Pancreas (tissue), 10 donors: ENCODE measurements around the gene WDR83. TPM values are rescaled to one million over a fixed set of nuclear protein-coding genes. Genes with fewer than 3 reads are reported as not detected.
A peak's percentile ranks its signal among the peaks of the same experiment; 100 is the strongest.

Source experiments
- ATAC-seq, 4 donors: fragments of 200-7000 bp; cut with Tn5 transposase; one replicate each; pipeline versions ENCODE4 v1.8.0 to v1.9.1; 2020; ENCODE audit warnings: mild to moderate bottlenecking in 4 of 4, moderate library complexity in 4 of 4
- DNase-seq, 6 donors: peaks; one replicate each; pipeline ENCODE4 v3.0.0-alpha.2; 2020
- FAIRE-seq: peaks from 2 replicates; lab custom pipeline; 2012; peaks lifted over from hg19 to GRCh38; lab: Jason Lieb, UNC
- H3K27ac ChIP-seq, 4 donors: fragments of 200-600 bp; sonication (generic); 1 replicate in 3 of 4; 2 replicates in 1 of 4; pipeline versions ENCODE4 v1.5.0 to v1.8.0; 2020
- H3K27me3 ChIP-seq, 4 donors: fragments of 200-600 bp; one replicate each; pipeline ENCODE4 v1.8.0; 2021
- H3K36me3 ChIP-seq, 3 donors: fragments of 200-600 bp; sonication (generic) in 1 of 3; one replicate each; pipeline versions ENCODE4 v1.5.0 to v1.8.0; 2020 to 2021
- H3K4me1 ChIP-seq, 3 donors: fragments of 200-600 bp; one replicate each; pipeline ENCODE4 v1.8.0; 2021
- H3K4me3 ChIP-seq, 4 donors: fragments of 200-600 bp; sonication (generic) in 2 of 4; one replicate each; pipeline versions ENCODE4 v1.5.0 to v1.8.0; 2020 to 2021
- H3K9me3 ChIP-seq, 4 donors: fragments of 200-600 bp; one replicate each; pipeline ENCODE4 v1.8.0; 2021
- CTCF ChIP-seq, 4 donors: fragments of 200-600 bp; sonication (generic) in 3 of 4; IDR thresholded peaks; one replicate each; pipeline versions ENCODE4 v1.5.0 to v1.8.0; 2021; ENCODE audit warnings: antibody characterized with exemption in 4 of 4
- WGBS, 2 donors: extraction: QIAGEN DNeasy Blood & Tissue Kit; methylation state at CpG; one replicate each; pipeline ENCODE4 v1.1.7; 2013; 5-methylcytosine and 5-hydroxymethylcytosine counted together
- intact Hi-C, 3 donors: fragments of 100-400 bp; cut with DNase I; formaldehyde crosslinking; loops; one replicate each; pipeline versions ENCODE4 v1.11.1 to v1.14.2; 2022
- polyA plus RNA-seq, 2 donors: library from polyadenylated mRNA; stranded (reverse); fragments of 200-250 nt; gene quantifications; one replicate each; pipeline ENCODE4 v1.2.3, GENCODE V29; 2013
- total RNA-seq, 6 donors: library from RNA; stranded (reverse); fragmentation: NEBNext Ultra II Directional in 4 of 6; extraction: Animal tissue kit (Norgen Biotek cat#: 25700) in 4 of 6; gene quantifications; one replicate each; pipeline versions ENCODE4 v1.2.1 to v1.2.4, GENCODE V29; 2021 to 2023
- donor health status: healthy with polysubstance abuse.
- donor health status: DM: no; HTN: no; CAD: no; lungs with moderate emphysema.
- donor health status: DM: no; HTN: no; CAD: no.
- donor health status: control.
- donor health status: control.
- donor health status: Bipolar disorder and iron deficiency.
- donor health status: DM: yes; HTN: yes; CAD: no.
- donor health status: DM: no; HTN: no; CAD: no.
- donor health status: DM: no; HTN: no; CAD: no.
- donor health status: DM: yes; HTN: yes; CAD: no.

The WDR83 gene
- total and polyA plus RNA-seq, 8 donors: 3.5 to 28.1 (median 7.5) TPM

GRCh38 chr19:12647047-12647446 is 19.6 kb upstream of the WDR83 start:
- H3K36me3 ChIP-seq: no peaks in the 10 kb centered on the region
- FAIRE-seq: no peak
- WGBS, 2 donors: 50 to 56% methylated on average over 8 of the region's 8 CpGs
- peak in 2 of 6 donors; percentile 59 to 76 for DNase-seq
- H3K4me1 ChIP-seq: peaks cover 0 to 7% (median 6%) of the 10 kb centered on the region in 3 donors
- intact Hi-C loops: no loop called here
- peak overlapping the region in 1 of 4 donors; percentile 43 for H3K4me3 ChIP-seq
- no peak for TF ChIP-seq CTCF (IDR thresholded peaks at IDR 0.05)
- peak in 1 of 4 donors; percentile 2 for ATAC-seq
- no peaks in the 10 kb centered on the region for H3K9me3 ChIP-seq
- H3K27me3 ChIP-seq: no peaks in the 10 kb centered on the region
- H3K27ac ChIP-seq: no peak overlapping the region

GRCh38 chr19:12647490-12648071 is 19.0 kb upstream of the WDR83 start:
- 2 to 5% methylated on average over 27 to 31 of the region's 31 CpGs for WGBS, 2 donors
- DNase-seq (peak; percentile 72 to 94 (median 90)), FAIRE-seq (no peak), ATAC-seq (peak; percentile 94 to 98 (median 97))
- Histone ChIP-seq H3K4me3 (peak overlapping the region in 2 of 4 donors; percentile 36 to 43), H3K36me3 (no peaks in the 10 kb centered on the region), H3K27ac (no peak overlapping the region), H3K4me1 (peaks cover 0 to 7% (median 6%) of the 10 kb centered on the region in 3 donors), H3K9me3 (no peaks in the 10 kb centered on the region), H3K27me3 (no peaks in the 10 kb centered on the region)
- intact Hi-C loops: no loop called here
- TF ChIP-seq CTCF (IDR thresholded peaks at IDR 0.05): no peak

- ATAC-seq (peak; percentile 70 to 81 (median 76)), FAIRE-seq (no peak), DNase-seq (peak; percentile 23 to 79 (median 60))
- peak in 1 of 4 donors; percentile 16 for TF ChIP-seq CTCF (IDR thresholded peaks at IDR 0.05)
- no peaks in the 10 kb centered on the region for H3K9me3 ChIP-seq
- intact Hi-C loops: no loop called here
- WGBS, 2 donors: 4 to 6% methylated on average over 27 to 29 of the region's 29 CpGs
- peak overlapping the region in 2 of 4 donors; percentile 36 to 43 for H3K4me3 ChIP-seq
- H3K36me3 ChIP-seq: no peaks in the 10 kb centered on the region
- H3K27me3 ChIP-seq: no peaks in the 10 kb centered on the region
- H3K4me1 ChIP-seq: peaks cover 0 to 7% (median 6%) of the 10 kb centered on the region in 3 donors
- H3K27ac ChIP-seq: no peak overlapping the region
These were observed 18.5 kb upstream of the WDR83 start for GRCh38 chr19:12648088-12648487.

GRCh38 chr19:12649941-12650340 is 16.7 kb upstream of the WDR83 start:
- no peak for TF ChIP-seq CTCF (IDR thresholded peaks at IDR 0.05)
- no peaks in the 10 kb centered on the region for H3K36me3 ChIP-seq
- 92 to 93% methylated on average over 10 of the region's 10 CpGs for WGBS, 2 donors
- FAIRE-seq (no peak), DNase-seq (peak in 1 of 6 donors; percentile 43), ATAC-seq (no peak)
- H3K9me3 ChIP-seq: no peaks in the 10 kb centered on the region
- H3K4me3 ChIP-seq: no peak overlapping the region
- no peak overlapping the region for H3K27ac ChIP-seq
- intact Hi-C loops: no loop called here
- H3K4me1 ChIP-seq: peaks cover 0 to 7% (median 6%) of the 10 kb centered on the region in 3 donors
- H3K27me3 ChIP-seq: no peaks in the 10 kb centered on the region

- no peaks in the 10 kb centered on the region for H3K27me3 ChIP-seq
- H3K4me3 ChIP-seq: no peak overlapping the region
- peaks cover 0 to 7% (median 6%) of the 10 kb centered on the region in 3 donors for H3K4me1 ChIP-seq
- ATAC-seq (no peak), FAIRE-seq (no peak), DNase-seq (peak in 1 of 6 donors; percentile 11)
- no peaks in the 10 kb centered on the region for H3K36me3 ChIP-seq
- no peak for TF ChIP-seq CTCF (IDR thresholded peaks at IDR 0.05)
- 85 to 87% methylated on average over 6 of the region's 6 CpGs for WGBS, 2 donors
- intact Hi-C loops: no loop called here
- no peak overlapping the region for H3K27ac ChIP-seq
- no peaks in the 10 kb centered on the region for H3K9me3 ChIP-seq
These were observed 14.4 kb upstream of the WDR83 start for GRCh38 chr19:12652219-12652618.
